Neutrophil (primary cell): ENCODE measurements around the gene PRSS16.

ENCODE experiments used
- H3K27ac ChIP-seq: fragments of 200-600 bp; sonication (generic); 2 replicates; pipeline ENCODE4 v1.5.1; 2016; ENCODE audit warnings: mild to moderate bottlenecking, moderate library complexity
- H3K27me3 ChIP-seq: fragments of 200-600 bp; sonication (generic); 2 replicates; pipeline ENCODE4 v1.6.0; 2016; ENCODE audit warnings: mild to moderate bottlenecking
- H3K36me3 ChIP-seq: fragments of 200-600 bp; sonication (generic); 2 replicates; pipeline ENCODE4 v1.5.1; 2017
- H3K4me1 ChIP-seq, 2 experiments: fragments of 200-600 bp in 1 of 2; sonication (generic) in 1 of 2; 1 replicate in 1 of 2; 2 replicates in 1 of 2; pipeline versions ENCODE4 v1.5.1 to v1.6.1; 2013 to 2016; ENCODE audit warnings: low read depth in 1 of 2, low read length in 1 of 2, mild to moderate bottlenecking in 1 of 2, moderate library complexity in 1 of 2; ENCODE audit not compliant: control insufficient read depth in 1 of 2, insufficient read depth in 1 of 2
- H3K4me3 ChIP-seq, 2 experiments: fragments of 200-600 bp in 1 of 2; sonication (generic) in 1 of 2; 1 replicate in 1 of 2; 2 replicates in 1 of 2; pipeline ENCODE4 v1.5.1; 2013 to 2016; ENCODE audit warnings: low read depth in 1 of 2, low read length in 1 of 2, mild to moderate bottlenecking in 1 of 2, moderate library complexity in 1 of 2
- H3K9me3 ChIP-seq: fragments of 200-600 bp; sonication (generic); 2 replicates; pipeline ENCODE4 v1.5.1; 2016
- TF ChIP-seq, protein P1 (sequence below): fragments of 200-600 bp; sonication (generic); IDR thresholded peaks from 2 replicates; pipeline ENCODE4 v1.5.1; 2016; ENCODE audit warnings: antibody characterized with exemption

PRSS16 gene

DNA sequence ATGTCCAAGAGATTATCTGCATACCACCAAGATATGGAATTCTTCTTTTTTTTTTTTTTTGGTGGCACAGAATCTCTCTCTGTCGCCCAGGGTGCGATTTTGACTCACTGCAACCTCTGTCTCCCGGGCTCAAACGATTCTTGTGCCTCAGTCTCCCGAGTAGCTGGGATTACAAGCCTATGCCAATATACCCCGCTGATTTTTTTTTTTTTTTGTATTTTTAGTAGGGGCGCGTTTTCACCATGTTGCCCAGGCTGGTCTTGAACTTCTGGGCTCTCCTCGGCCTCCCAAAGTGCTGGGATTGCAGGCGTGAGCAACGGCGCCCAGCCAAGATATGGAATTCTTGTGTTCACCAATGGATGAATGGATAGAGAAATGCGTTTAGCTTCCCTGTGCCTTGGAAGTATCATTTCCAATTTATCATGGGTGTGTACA is 33.6 kb downstream of the PRSS16 start:
- Histone ChIP-seq H3K36me3 (no peaks in the 10 kb centered on the region), H3K4me3 (no peak overlapping the region), H3K27ac (no peak overlapping the region), H3K9me3 (peaks cover 7% of the 10 kb centered on the region), H3K27me3 (peaks cover 100% of the 10 kb centered on the region), H3K4me1 (no peaks in the 10 kb centered on the region)
- TF ChIP-seq, protein P1, sequence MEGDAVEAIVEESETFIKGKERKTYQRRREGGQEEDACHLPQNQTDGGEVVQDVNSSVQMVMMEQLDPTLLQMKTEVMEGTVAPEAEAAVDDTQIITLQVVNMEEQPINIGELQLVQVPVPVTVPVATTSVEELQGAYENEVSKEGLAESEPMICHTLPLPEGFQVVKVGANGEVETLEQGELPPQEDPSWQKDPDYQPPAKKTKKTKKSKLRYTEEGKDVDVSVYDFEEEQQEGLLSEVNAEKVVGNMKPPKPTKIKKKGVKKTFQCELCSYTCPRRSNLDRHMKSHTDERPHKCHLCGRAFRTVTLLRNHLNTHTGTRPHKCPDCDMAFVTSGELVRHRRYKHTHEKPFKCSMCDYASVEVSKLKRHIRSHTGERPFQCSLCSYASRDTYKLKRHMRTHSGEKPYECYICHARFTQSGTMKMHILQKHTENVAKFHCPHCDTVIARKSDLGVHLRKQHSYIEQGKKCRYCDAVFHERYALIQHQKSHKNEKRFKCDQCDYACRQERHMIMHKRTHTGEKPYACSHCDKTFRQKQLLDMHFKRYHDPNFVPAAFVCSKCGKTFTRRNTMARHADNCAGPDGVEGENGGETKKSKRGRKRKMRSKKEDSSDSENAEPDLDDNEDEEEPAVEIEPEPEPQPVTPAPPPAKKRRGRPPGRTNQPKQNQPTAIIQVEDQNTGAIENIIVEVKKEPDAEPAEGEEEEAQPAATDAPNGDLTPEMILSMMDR = no peak

DNA sequence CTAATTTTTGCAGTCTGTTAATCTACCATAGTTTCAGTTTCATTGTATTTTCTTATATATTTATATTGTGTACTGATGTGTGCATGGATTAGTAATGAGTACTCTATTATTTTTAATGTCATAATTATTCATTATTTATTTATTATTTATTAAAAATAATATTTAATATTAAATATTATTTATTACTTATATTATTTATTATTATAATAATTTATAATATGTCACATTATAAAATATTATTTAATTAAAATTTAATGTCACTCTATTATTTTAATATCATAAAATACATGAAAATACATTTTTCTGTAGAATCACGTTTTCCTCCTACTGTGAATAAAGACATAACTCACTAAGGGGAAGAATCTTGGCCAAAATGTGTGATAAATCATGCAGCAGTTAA is 34.1 kb downstream of the PRSS16 start:
- TF ChIP-seq, protein P1 = no peak
- Histone ChIP-seq H3K9me3 (peaks cover 7% of the 10 kb centered on the region), H3K27ac (no peak overlapping the region), H3K36me3 (no peaks in the 10 kb centered on the region), H3K4me1 (no peaks in the 10 kb centered on the region), H3K27me3 (peaks cover 100% of the 10 kb centered on the region), H3K4me3 (no peak overlapping the region)

DNA sequence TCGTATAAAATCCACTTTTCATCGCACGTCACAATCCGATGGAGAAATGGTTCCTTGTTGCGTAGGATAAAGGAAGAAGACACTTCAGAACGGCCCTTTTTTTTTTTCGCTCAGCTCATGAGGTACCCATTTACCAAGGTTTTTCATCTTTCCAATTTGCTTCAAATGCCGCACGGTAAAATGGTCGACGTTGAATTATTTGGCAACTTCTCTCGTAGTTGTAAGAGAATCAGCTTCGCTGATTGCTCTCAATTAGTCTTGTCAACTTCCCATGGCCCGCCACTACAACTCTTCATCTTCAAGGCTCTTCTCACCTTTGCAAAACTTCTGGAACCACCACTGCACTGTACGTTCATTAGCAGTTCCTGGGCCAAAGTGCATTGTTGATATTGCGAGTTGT is 35.8 kb downstream of the PRSS16 start:
- Histone ChIP-seq H3K27me3 (peaks cover 100% of the 10 kb centered on the region), H3K27ac (no peak overlapping the region), H3K9me3 (peaks cover 3% of the 10 kb centered on the region), H3K4me1 (no peaks in the 10 kb centered on the region), H3K4me3 (no peak overlapping the region), H3K36me3 (no peaks in the 10 kb centered on the region)
- TF ChIP-seq, protein P1 = no peak

DNA sequence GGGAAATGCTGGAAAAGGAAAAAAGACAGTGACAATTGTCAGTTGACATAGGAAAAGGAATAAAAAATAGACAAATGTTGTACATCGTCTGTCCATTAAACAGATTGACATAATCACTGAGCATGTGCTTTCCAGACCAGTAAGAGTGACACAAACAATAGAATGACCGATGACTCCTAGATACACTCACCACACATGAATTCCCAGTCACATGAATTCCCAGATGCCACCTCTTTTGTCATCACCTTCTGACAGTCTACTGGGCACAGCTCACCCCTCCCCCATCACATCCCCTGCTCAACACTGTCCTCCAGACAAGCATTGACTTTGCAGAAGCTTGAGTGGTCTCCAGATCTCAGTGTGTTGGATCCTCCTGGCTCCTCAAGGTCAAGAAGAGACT is 38.6 kb downstream of the PRSS16 start:
- TF ChIP-seq, protein P1 = no peak
- no peaks in the 10 kb centered on the region for H3K9me3 ChIP-seq
- H3K4me1 ChIP-seq = no peaks in the 10 kb centered on the region
- peaks cover 100% of the 10 kb centered on the region for H3K27me3 ChIP-seq
- no peaks in the 10 kb centered on the region for H3K36me3 ChIP-seq
- H3K4me3 ChIP-seq = no peak overlapping the region
- no peak overlapping the region for H3K27ac ChIP-seq

DNA sequence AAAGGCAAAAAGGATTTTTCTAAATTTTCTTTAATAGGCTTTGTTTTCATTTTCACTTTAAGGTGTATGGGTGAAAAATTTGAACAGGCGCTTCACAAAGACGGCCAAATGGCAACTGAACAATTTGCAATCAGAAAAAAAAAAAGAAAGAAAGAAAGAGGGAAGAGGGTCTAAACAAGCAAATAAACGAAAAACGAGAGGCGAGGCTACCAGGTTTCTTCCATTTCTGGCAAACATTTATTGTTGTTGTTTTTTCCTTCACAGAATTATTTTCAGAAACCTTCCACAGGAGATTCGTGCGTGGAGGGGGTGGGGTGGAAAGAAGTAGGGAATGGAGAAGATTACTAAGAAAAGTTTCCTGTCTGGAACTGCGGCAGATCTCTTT is 40.2 kb downstream of the PRSS16 start:
- Histone ChIP-seq H3K27ac (no peak overlapping the region), H3K4me1 (no peaks in the 10 kb centered on the region), H3K9me3 (peaks cover 5% of the 10 kb centered on the region), H3K36me3 (no peaks in the 10 kb centered on the region), H3K4me3 (no peak overlapping the region), H3K27me3 (peaks cover 100% of the 10 kb centered on the region)
- TF ChIP-seq, protein P1 = no peak
